Measurements from ENCODE around the gene C9orf85.

DNA sequence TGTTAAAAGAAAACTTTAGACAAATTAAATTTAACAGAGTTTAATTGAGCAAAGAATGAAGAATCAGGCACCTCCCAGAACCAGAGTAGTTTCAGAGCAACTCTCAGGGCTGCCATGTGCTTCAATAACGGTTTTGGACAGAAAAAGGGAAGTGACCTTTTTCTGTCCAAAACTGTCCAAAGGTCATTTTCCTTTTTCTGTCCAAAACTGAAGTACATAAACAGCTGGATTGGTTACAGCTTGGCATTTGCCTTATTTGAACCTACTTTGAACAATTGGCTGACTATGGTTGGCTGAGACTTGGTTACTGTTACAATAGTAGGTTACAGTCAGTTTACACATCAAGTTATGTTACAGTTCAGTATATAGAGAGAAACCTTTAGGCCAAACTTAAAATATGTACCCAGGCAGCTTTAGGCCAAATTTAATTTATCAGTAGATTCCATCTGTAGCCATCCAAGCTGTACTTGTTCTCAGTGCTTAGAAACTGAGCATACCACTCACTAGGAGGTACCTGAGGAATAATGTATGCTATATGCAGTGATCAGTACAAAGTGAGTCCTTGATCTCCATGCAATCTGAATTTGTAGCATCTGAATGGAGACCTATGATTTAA, 44.0 kb downstream of the C9orf85 start:
- TF ChIP-seq, protein P1, sequence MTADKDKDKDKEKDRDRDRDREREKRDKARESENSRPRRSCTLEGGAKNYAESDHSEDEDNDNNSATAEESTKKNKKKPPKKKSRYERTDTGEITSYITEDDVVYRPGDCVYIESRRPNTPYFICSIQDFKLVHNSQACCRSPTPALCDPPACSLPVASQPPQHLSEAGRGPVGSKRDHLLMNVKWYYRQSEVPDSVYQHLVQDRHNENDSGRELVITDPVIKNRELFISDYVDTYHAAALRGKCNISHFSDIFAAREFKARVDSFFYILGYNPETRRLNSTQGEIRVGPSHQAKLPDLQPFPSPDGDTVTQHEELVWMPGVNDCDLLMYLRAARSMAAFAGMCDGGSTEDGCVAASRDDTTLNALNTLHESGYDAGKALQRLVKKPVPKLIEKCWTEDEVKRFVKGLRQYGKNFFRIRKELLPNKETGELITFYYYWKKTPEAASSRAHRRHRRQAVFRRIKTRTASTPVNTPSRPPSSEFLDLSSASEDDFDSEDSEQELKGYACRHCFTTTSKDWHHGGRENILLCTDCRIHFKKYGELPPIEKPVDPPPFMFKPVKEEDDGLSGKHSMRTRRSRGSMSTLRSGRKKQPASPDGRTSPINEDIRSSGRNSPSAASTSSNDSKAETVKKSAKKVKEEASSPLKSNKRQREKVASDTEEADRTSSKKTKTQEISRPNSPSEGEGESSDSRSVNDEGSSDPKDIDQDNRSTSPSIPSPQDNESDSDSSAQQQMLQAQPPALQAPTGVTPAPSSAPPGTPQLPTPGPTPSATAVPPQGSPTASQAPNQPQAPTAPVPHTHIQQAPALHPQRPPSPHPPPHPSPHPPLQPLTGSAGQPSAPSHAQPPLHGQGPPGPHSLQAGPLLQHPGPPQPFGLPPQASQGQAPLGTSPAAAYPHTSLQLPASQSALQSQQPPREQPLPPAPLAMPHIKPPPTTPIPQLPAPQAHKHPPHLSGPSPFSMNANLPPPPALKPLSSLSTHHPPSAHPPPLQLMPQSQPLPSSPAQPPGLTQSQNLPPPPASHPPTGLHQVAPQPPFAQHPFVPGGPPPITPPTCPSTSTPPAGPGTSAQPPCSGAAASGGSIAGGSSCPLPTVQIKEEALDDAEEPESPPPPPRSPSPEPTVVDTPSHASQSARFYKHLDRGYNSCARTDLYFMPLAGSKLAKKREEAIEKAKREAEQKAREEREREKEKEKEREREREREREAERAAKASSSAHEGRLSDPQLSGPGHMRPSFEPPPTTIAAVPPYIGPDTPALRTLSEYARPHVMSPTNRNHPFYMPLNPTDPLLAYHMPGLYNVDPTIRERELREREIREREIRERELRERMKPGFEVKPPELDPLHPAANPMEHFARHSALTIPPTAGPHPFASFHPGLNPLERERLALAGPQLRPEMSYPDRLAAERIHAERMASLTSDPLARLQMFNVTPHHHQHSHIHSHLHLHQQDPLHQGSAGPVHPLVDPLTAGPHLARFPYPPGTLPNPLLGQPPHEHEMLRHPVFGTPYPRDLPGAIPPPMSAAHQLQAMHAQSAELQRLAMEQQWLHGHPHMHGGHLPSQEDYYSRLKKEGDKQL (CRISPR knock-in tag; IDR thresholded peaks at IDR 0.05; ENCODE audit: borderline replicate concordance) = no peak
- TF ChIP-seq, protein P2, sequence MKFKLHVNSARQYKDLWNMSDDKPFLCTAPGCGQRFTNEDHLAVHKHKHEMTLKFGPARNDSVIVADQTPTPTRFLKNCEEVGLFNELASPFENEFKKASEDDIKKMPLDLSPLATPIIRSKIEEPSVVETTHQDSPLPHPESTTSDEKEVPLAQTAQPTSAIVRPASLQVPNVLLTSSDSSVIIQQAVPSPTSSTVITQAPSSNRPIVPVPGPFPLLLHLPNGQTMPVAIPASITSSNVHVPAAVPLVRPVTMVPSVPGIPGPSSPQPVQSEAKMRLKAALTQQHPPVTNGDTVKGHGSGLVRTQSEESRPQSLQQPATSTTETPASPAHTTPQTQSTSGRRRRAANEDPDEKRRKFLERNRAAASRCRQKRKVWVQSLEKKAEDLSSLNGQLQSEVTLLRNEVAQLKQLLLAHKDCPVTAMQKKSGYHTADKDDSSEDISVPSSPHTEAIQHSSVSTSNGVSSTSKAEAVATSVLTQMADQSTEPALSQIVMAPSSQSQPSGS (CRISPR knock-in tag; IDR thresholded peaks at IDR 0.05) = no peak
- TF ChIP-seq CHCHD3 (CRISPR knock-in tag; IDR thresholded peaks at IDR 0.05) (no peak), DNMT1 (IDR thresholded peaks at IDR 0.05) (no peak), NR2C1 (IDR thresholded peaks at IDR 0.05) (peak; percentile 36; the same call in 1 of the 2 replicates), NR2C1 (tag; IDR thresholded peaks at IDR 0.05) (no peak)
